GM21526 (cell line): ENCODE measurements around the gene ARHGAP15.

ENCODE experiments used
- ATAC-seq: cut with Tn5 transposase; IDR thresholded peaks from one replicate; pipeline ENCODE4 v1.9.1; 2021; ENCODE audit warnings: moderate library complexity; ENCODE audit not compliant: unreplicated experiment, low FRiP score

ARHGAP15 gene

GRCh38 chr2:143786026-143786765 is 657.0 kb downstream of the ARHGAP15 start:
- no peak for ATAC-seq

- ATAC-seq, result no peak
Observed at GRCh38 chr2:143787674-143788073, 658.5 kb downstream of the ARHGAP15 start.

GRCh38 chr2:143792602-143793001 is 663.4 kb downstream of the ARHGAP15 start:
- ATAC-seq, result no peak

- ATAC-seq, result no peak
Observed at GRCh38 chr2:143793381-143793780, 664.2 kb downstream of the ARHGAP15 start.

GRCh38 chr2:143796051-143796450 is 666.8 kb downstream of the ARHGAP15 start:
- ATAC-seq, result no peak

- ATAC-seq, result no peak
Observed at GRCh38 chr2:143801561-143801960, 672.3 kb downstream of the ARHGAP15 start.

GRCh38 chr2:143802242-143802641 is 673.0 kb downstream of the ARHGAP15 start:
- ATAC-seq, result peak; percentile 32

- peak; percentile 83 for ATAC-seq
Observed at GRCh38 chr2:143802871-143803650, 673.8 kb downstream of the ARHGAP15 start.

- no peak for ATAC-seq
Observed at GRCh38 chr2:143803936-143804335, 674.7 kb downstream of the ARHGAP15 start.

GRCh38 chr2:143805666-143806065 is 676.4 kb downstream of the ARHGAP15 start:
- ATAC-seq, result no peak

GRCh38 chr2:143807192-143807591 is 678.0 kb downstream of the ARHGAP15 start:
- no peak for ATAC-seq

GRCh38 chr2:143807671-143808070 is 678.5 kb downstream of the ARHGAP15 start:
- ATAC-seq, result no peak

- no peak for ATAC-seq
Observed at GRCh38 chr2:143808166-143808565, 678.9 kb downstream of the ARHGAP15 start.

- no peak for ATAC-seq
Observed at GRCh38 chr2:143815082-143815481, 685.9 kb downstream of the ARHGAP15 start.

GRCh38 chr2:143816916-143817315 is 687.7 kb downstream of the ARHGAP15 start:
- ATAC-seq, result no peak
